Gastrocnemius medialis (tissue), 4 donors: ENCODE measurements around the gene SSBP2. TPM values are rescaled to one million over a fixed set of nuclear protein-coding genes. Genes with fewer than 3 reads are reported as not detected.

Experiments used
- ATAC-seq, 2 donors: fragments of 150-250 bp; one replicate each; pipeline ENCODE4 v1.9.1; 2016
- DNase-seq, 2 donors: peaks; one replicate each; pipeline ENCODE4 v3.0.0-alpha.2; 2019
- H3K27ac ChIP-seq, 4 donors: fragments of 200-600 bp; sonication (generic); 1 replicate in 1 of 4; 2 replicates in 3 of 4; pipeline ENCODE4 v1.5.1; 2016 to 2018; ENCODE audit warnings: mild to moderate bottlenecking in 2 of 4, moderate library complexity in 1 of 4
- H3K27me3 ChIP-seq, 3 donors: fragments of 200-600 bp; sonication (generic) in 2 of 3; 1 replicate in 1 of 3; 2 replicates in 2 of 3; pipeline versions ENCODE4 v1.5.1 to v1.6.0; 2016 to 2019; ENCODE audit warnings: mild to moderate bottlenecking in 1 of 3, moderate library complexity in 1 of 3
- H3K36me3 ChIP-seq, 2 donors: fragments of 200-600 bp; sonication (generic) in 1 of 2; one replicate each; pipeline ENCODE4 v1.5.1; 2017 to 2018
- H3K4me1 ChIP-seq, 2 donors: fragments of 200-600 bp; sonication (generic) in 1 of 2; one replicate each; pipeline ENCODE4 v1.5.1; 2016 to 2017; ENCODE audit warnings: mild to moderate bottlenecking in 2 of 2
- H3K4me3 ChIP-seq, 4 donors: fragments of 200-600 bp; sonication (generic) in 3 of 4; 1 replicate in 1 of 4; 2 replicates in 3 of 4; pipeline ENCODE4 v1.5.1; 2016 to 2019; ENCODE audit warnings: mild to moderate bottlenecking in 2 of 4
- H3K9me3 ChIP-seq, 3 donors: fragments of 200-600 bp; sonication (generic) in 2 of 3; 1 replicate in 1 of 3; 2 replicates in 2 of 3; pipeline ENCODE4 v1.5.1; 2016 to 2019
- POLR2A ChIP-seq, 2 donors: fragments of 450-650 bp; IDR thresholded peaks; one replicate each; pipeline ENCODE4 v1.6.1; 2017; ENCODE audit warnings: antibody characterized with exemption in 2 of 2, mild to moderate bottlenecking in 2 of 2, moderate library complexity in 2 of 2
- in situ Hi-C, 4 donors: fragments of 200-750 bp; cut with MboI; loops; one replicate each; pipeline versions ENCODE4 v1.15.0 to v1.8.0; 2017; ENCODE audit warnings: low sequenced_read_pairs in 4 of 4
- intact Hi-C: fragments of 100-400 bp; cut with DNase I; formaldehyde crosslinking; loops from one replicate; pipeline ENCODE4 v1.15.1; 2023; ENCODE audit warnings: low total_unique reads
- total RNA-seq, 4 donors: library from RNA; depleted of rRNA; stranded (reverse); fragments of >200 nt; gene quantifications; one replicate each; pipeline versions ENCODE4 v1.1.0 to v1.2.3, GENCODE V29; 2016
- TF ChIP-seq, protein P1 (sequence below), 5 experiments: fragments of 450-650 bp in 3 of 5; fragments of 200-600 bp in 2 of 5; sonication (generic) in 2 of 5; IDR thresholded peaks in 4 of 5; conservative IDR thresholded peaks in 1 of 5; 1 replicate in 4 of 5; 2 replicates in 1 of 5; pipeline ENCODE4 v1.5.1; 2016 to 2019; ENCODE audit warnings: antibody characterized with exemption in 5 of 5, mild to moderate bottlenecking in 3 of 5, moderate library complexity in 3 of 5

Gene SSBP2
- total RNA-seq = 10 to 100 TPM; 30.4 to 66.5 (median 40.5) TPM

DNA sequence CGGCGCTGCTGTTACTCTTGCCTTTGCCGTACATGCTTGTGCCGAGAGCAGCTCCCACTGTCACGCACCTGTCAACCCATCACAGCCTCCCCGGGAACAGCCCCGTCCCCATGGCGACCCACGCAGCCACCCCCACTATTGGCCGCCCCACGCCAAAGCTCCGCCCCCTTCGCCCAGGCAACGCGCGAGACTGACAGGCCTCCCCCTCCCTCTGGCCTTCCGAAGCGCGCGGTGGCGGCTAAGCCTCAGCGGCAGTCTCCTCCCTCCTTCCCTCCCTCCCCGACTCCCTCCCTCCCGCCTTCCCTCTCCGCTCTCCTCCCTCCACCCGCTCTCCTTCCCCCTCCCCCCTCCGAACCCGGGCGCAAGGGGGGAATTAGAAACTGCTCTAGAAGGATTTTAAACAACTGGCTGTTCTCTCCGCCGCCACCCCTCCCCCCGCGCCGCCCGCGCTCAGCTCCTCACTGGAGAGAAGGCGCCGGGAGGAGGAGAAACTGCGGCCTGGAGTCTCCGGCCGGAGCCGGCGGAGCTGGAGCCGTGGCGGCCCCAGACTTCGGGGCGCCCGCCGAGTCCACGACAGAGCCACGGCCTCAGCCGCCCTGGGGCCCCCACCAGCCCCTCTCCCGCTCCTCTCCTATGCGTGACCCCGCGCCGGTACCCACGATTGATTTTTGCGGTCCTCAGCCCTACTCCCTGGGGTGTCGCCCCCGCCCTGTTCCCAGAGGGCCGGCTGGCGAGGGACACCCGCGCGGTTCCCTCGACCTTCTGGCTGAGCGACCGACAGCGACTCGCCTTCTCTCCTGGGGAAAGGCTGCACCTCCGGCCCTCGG is at the start of gene SSBP2:
SSBP2 (minus strand) TSS at position 89 of the 827 bp plus-strand sequence; CDS start at position 34, 55 bp downstream.
- Histone ChIP-seq H3K27ac (peak within 1 kb of the TSS; percentile 86 to 99 (median 98)), H3K4me1 (peaks cover 41 to 59% of the 10 kb centered on the region in 2 donors), H3K4me3 (peak within 1 kb of the TSS; percentile 81 to 84 (median 82)), H3K27me3 (no peaks in the 10 kb centered on the region), H3K36me3 (no peaks in the 10 kb centered on the region), H3K9me3 (no peaks in the 10 kb centered on the region)
- DNase-seq (peak; percentile 98 to 100), ATAC-seq (peak; percentile 76 to 81)
- intact Hi-C loops = loop anchor here (1.0 to 5.0 kb wide), 6 partner anchors 36 to 416 kb away; partner anchors contain the start of gene ATG10
- TF ChIP-seq, protein P1, sequence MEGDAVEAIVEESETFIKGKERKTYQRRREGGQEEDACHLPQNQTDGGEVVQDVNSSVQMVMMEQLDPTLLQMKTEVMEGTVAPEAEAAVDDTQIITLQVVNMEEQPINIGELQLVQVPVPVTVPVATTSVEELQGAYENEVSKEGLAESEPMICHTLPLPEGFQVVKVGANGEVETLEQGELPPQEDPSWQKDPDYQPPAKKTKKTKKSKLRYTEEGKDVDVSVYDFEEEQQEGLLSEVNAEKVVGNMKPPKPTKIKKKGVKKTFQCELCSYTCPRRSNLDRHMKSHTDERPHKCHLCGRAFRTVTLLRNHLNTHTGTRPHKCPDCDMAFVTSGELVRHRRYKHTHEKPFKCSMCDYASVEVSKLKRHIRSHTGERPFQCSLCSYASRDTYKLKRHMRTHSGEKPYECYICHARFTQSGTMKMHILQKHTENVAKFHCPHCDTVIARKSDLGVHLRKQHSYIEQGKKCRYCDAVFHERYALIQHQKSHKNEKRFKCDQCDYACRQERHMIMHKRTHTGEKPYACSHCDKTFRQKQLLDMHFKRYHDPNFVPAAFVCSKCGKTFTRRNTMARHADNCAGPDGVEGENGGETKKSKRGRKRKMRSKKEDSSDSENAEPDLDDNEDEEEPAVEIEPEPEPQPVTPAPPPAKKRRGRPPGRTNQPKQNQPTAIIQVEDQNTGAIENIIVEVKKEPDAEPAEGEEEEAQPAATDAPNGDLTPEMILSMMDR (IDR thresholded peaks at IDR 0.05 in 4 of 5, conservative IDR thresholded peaks at IDR 0.05 in 1 of 5) = peak in 1 of 5 experiments; percentile 30
- peak; percentile 68 to 84 for TF ChIP-seq POLR2A (IDR thresholded peaks at IDR 0.05)
- in situ Hi-C loops = loop anchor here (5.0 to 25.0 kb wide), 6 partner anchors 36 to 411 kb away; partner anchors contain the start of gene ATG10 (in 1 of the 4)

DNA sequence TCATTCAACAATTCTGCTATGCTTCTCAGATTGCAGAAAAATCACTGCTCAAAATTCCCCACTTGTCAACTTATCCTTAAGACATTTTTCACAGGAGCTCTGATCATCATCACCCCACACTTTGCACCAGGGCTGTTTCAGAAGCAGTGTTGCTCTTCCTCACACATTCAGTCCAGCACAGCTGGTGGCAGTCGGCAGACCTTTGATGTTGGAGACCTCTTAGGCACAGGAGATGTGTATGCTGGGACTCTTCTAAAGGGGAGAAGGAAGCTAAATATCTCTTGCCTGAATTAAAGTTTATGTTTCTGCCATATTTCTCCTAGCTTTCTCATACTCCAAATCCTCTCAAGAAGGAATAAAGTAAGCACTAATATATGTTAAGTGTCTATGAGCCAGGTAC is 44.8 kb upstream of the SSBP2 start:
- TF ChIP-seq POLR2A (IDR thresholded peaks at IDR 0.05) = no peak
- Histone ChIP-seq H3K27me3 (no peaks in the 10 kb centered on the region), H3K4me1 (no peaks in the 10 kb centered on the region), H3K9me3 (no peaks in the 10 kb centered on the region), H3K4me3 (no peak overlapping the region), H3K36me3 (no peaks in the 10 kb centered on the region), H3K27ac (no peak overlapping the region)
- ATAC-seq = no peak
- intact Hi-C loops = no loop called here
- in situ Hi-C loops = no loop called here
- no peak for DNase-seq

DNA sequence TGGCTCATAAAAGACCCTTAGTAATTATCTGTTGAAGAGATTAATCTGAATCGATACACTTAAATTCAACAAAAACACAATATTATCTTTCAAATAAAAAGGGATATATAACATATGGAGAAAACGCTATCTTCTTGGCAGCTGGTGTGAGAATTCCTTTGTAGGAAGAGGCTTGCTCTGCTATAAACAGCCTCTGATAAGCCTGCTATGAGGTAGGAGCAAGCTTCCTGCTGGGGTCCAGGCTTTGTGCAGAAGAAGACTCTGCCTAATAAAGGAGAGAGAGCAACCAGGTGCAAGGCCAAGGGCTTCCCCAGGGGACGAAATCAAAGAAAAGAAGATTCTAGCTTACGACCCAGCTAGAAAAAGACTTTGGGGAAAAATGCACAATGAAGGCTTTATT is 43.3 kb upstream of the SSBP2 start:
- Histone ChIP-seq H3K36me3 (no peaks in the 10 kb centered on the region), H3K27ac (no peak overlapping the region), H3K4me3 (no peak overlapping the region), H3K4me1 (no peaks in the 10 kb centered on the region), H3K9me3 (no peaks in the 10 kb centered on the region), H3K27me3 (no peaks in the 10 kb centered on the region)
- in situ Hi-C loops = no loop called here
- no peak for ATAC-seq
- TF ChIP-seq, protein P1 (IDR thresholded peaks at IDR 0.05 in 4 of 5, conservative IDR thresholded peaks at IDR 0.05 in 1 of 5) = no peak
- TF ChIP-seq POLR2A (IDR thresholded peaks at IDR 0.05) = no peak
- no peak for DNase-seq
- intact Hi-C loops = no loop called here

DNA sequence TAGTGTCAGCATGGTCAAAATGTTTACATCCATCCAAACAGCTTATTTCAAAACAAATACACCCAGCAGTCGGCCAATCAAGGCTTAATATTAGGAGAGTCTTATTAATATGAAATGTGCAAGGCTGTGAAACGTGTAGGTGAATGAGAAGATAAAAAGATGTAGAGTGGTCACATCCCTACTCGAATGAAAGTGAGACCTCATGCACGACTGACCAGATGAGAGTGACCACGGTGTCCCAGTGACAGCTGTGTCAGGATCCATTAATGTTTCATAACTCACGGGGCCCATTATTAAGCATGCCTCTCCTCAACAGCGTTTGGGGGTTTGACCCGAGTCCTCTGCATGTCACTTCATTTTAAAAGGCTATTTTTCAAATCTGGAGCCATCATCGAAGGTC is 39.4 kb upstream of the SSBP2 start:
- DNase-seq (no peak), ATAC-seq (no peak)
- in situ Hi-C loops (no loop called here), intact Hi-C loops (no loop called here)
- no peaks in the 10 kb centered on the region for H3K36me3 ChIP-seq
- TF ChIP-seq, protein P1 (IDR thresholded peaks at IDR 0.05 in 4 of 5, conservative IDR thresholded peaks at IDR 0.05 in 1 of 5) = no peak
- TF ChIP-seq POLR2A (IDR thresholded peaks at IDR 0.05) = no peak
- no peaks in the 10 kb centered on the region for H3K27me3 ChIP-seq
- H3K9me3 ChIP-seq = no peaks in the 10 kb centered on the region
- peaks cover 22 to 26% of the 10 kb centered on the region in 2 donors for H3K4me1 ChIP-seq
- H3K27ac ChIP-seq = no peak overlapping the region
- no peak overlapping the region for H3K4me3 ChIP-seq

DNA sequence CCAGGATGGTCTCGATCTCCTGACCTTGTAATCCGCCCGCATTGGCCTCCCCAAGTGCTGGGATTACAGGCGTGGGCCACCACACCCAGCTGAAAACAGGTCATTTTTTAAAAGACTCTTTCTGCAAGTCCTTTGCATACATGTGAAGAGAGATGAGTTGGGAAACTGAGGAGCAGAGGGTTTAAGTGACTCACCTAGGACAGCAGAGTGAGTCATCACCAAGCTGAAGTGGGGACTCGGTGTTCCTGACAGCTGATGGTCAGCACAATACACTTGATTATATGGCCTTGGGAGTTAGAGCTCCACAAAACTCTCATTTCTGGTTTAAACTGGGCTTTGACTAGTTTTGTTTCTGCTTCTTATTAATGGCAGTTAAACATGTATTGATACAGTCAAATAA is 38.1 kb upstream of the SSBP2 start:
- Histone ChIP-seq H3K36me3 (no peaks in the 10 kb centered on the region), H3K9me3 (no peaks in the 10 kb centered on the region), H3K27me3 (no peaks in the 10 kb centered on the region), H3K4me1 (peaks cover 22 to 26% of the 10 kb centered on the region in 2 donors), H3K27ac (peak overlapping the region in 3 of 4 donors; percentile 46 to 60 (median 56)), H3K4me3 (no peak overlapping the region)
- DNase-seq (peak; percentile 60), ATAC-seq (peak; percentile 93 to 94)
- in situ Hi-C loops (loop anchor here in 3 of 4 donors (5.0 kb wide), 3 partner anchors 37 to 63 kb away; partner anchors contain the start of gene SSBP2 (in 1 of the 3)), intact Hi-C loops (no loop called here)
- TF ChIP-seq POLR2A (IDR thresholded peaks at IDR 0.05) = no peak
- TF ChIP-seq, protein P1 (IDR thresholded peaks at IDR 0.05 in 4 of 5, conservative IDR thresholded peaks at IDR 0.05 in 1 of 5) = no peak
